Medulla oblongata (tissue), 1 donor: ENCODE results near the gene RPP25.
"Not testable (repeated sequence)": the region's sequence is repeated elsewhere in the genome, so short reads cannot be mapped to it uniquely, and the experiment has no call there.

Experiments used
- DNase-seq: peaks from one replicate; pipeline ENCODE4 v3.0.0-alpha.2; 2015; ENCODE audit errors: extremely low spot score

Gene RPP25

DNA sequence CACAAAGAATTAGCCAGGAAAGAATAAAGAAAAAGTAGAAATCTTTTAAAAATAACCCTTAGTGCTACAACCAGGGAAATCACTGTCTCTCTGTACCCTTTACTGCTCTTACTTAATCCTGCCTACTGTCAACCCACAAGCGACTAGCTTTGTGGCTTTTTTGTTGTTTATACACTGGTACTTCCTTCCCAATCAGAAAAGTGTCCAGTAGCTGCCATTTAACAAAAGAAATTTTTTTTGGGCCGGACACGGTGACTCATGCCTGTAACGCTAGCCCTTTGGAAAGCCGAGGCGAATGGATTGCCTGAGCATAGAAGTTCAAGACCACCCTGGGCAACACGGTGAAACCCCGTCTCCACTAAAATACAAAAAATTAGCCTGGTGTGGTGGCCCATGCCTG is 36.1 kb downstream of the RPP25 start:
- no peak for DNase-seq

DNA sequence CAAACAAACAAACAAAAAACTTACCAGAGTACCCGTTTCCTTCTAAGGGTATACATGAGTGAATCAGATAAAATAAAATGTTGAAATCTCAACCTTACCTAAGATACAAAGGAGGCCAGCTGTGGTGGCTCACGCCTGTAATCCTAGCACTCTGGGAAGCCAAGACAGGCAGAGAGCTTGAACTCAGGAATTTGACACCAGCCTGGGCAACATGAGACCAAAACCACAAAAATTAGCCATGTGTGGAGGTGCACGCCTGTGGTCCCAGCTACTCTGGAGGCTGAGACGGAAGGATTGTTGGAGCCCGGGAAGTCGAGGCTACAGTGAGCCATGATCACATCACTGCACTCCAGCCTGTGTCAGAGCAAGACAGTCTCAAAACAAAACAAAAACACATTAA is 38.9 kb downstream of the RPP25 start:
- no peak for DNase-seq

DNA sequence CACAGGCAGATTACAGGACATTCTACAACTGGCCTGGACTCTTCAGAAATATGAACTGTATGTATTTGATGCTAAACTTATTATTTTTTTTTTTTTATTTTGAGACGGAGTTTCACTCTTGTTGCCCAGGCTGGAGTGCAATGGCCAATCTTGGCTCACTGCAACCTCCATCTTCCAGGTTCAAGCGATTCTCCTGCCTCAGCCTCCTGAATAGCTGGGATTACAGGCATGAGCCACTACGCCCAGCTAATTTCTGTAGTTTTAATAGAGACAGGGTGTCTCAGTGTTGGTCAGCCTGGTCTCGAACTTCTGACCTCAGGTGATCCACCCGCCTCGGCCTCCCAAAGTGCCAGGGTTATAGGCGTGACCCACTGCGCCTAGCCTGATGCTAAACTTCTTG is 42.8 kb downstream of the RPP25 start:
- DNase-seq, result not testable (repeated sequence)

DNA sequence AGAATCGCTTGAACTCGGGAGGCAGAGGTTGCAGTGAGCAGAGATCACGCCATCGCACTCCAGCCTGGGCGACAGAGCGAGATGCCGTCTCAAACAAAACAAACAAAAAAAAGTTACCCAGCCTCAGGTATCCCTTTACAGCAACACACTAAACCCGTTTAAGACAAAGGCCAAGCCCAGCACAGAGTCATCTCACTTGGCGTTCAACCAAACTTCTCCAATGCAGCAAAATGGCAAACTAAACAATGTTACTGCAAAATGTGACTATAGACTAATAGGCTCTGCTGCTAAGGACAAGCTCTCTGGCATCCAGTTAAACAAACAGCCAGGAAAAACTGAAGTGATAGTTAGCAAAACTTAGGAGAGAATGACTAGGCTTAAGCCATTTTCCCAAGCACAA is 43.5 kb downstream of the RPP25 start:
- no peak for DNase-seq

DNA sequence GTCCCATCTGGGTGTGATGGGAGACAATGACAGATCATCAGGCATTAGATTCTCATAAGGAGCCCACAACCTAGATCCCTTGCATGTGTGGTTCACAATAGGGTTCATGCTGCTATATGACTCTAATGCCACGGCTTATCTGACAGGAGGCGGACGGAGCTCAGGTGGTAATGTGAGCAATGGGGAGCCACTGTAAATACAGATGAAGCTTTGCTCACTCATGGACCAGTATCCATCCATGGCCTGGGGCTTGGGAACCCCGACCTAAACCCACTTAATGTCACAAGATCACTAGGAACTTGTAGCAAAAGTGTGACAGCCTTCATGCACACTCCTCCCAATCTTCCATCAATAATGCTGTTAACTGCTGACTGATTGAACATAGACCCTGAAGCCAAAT is 47.9 kb downstream of the RPP25 start:
- DNase-seq, result no peak

DNA sequence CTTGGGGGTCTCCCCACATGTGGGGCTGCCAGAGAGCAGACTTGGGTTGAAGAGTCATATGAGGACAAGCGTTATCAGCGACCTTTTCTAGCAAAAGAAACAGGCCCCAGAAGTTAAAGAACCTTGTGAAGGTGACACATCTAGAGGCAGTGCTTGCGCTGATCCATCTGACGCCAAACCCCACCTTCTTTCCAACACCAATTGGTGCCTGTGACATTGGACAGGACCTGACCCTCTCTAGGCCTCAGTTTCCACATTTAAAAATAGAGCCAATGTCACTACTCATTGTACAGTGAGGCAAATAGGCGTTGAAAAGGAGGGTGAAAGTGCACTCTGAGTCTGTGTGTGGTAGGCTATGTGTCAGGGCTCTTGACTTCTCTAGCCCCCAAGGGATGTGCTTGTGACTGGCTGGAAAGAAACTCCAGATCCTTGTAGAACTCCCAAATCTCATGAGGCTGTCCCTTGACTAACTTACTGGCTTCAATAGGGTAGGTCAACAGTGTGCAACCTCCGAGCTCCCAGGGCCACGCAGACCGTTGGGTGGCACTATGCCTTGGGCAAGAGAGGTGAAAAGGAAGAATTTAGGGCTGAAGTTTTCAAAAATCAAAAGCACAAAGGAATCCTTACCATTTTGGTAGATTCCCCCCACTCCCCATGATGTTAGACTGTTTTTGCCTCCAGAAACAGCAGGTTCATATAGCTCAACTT is 49.3 kb downstream of the RPP25 start:
- DNase-seq, result peak; percentile 13

DNA sequence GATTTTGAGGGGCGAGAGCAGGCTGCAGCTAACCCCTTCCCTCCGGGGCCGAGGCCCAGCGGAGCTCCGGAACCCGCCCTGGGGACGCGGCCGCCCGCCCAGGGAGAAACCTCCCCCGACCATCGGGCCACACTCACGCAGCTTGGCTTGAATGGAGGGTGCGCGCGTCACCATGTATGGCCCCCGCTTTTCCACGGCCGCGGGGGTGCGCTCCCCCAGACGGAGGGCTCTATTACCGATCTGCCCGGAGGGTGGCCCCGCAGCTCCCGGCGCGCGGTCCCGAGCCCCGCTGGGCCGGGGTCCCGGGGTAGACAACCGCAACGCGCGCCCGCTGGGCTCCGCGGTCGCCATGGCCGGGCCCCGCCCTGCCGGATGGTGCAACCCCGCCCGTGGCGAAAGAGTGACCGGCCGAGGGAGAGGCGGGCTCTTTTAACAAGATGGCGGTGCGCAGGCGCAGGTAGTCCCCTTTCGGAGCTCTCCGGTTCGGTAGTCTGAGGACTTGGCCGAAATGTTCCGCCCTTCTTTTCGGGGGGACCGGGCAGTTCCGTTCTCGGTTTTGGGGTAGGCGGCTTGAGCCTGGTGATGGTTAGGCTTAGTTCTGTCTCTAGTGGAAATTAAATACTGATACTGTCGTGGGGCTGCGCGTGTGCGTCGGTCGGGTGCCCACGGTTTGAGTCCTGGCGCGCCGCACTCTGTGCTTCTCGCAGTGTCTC is 50.0 kb downstream of the RPP25 start, which contains the start of gene FAM219B:
Gene FAM219B (minus strand): TSS at position 402 of the 713 bp plus-strand sequence. CDS start 51 bp downstream, at position 351.
- peak; percentile 95 for DNase-seq

DNA sequence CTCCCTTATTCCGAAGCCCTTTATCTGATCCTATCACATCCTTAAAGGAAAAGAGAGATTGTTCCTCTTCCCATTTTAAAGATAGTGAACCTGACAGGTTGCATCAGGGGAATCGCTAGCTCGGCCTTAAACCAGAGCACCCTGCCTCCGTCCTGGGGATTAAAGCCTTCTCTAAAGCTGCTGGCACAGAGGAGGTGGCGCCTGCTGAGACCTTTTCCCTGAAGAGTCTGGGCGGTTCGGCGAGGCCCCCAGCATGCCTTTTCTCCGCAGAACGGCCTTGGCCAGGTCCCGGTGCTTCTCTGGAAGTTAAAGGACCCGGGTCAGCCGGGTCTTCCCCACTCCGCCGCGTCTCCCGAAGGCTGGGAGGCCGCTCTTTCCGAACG is 50.5 kb downstream of the RPP25 start:
- DNase-seq, result peak; percentile 32
